ENCODE results near the gene ALX4.

DNA sequence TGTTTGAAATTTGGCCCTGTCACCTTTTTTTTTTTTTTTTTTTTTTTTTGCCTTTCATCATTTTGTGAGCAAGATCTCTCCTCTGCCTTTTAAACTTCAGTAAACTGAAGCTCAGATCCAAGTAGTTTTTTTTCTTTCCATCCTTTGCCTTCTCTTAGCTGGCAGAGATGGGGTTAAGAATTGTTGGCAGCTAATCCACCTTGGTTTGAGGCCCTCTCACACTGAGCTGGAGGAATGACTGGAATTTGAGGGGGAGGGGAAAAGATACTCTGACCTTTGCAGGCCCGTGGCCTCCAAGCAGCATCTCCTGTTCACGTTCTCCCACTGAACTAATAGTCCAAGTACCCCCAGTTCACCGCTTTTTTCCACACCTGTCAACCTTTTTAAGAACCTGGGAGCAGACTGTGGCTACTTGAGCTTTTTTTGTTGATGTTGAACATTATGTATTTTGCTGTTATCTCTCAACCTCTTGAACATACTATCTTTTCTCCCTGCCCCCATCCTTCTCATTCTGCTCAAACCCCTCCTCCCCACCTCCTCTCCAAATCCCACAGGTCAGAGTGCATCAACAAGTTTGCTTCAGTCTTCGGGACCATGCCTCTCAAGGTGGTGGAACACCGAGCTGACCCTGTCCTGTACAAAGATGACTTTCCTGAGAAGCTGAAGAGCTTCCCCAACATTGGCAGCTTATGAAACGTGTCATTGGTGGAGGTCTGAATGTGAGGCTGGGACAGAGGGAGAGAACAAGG, 66.2 kb downstream of the ALX4 start:
- TF ChIP-seq POLR2A (IDR thresholded peaks at IDR 0.05; ENCODE audit: low read depth, low read length): no peak
- no peak for TF ChIP-seq SPI1 (IDR thresholded peaks at IDR 0.05; ENCODE audit: low read depth, low read length)
- TF ChIP-seq POLR2AphosphoS5 (IDR thresholded peaks at IDR 0.05; ENCODE audit: low read depth, low read length): no peak
- TF ChIP-seq PAX5 (IDR thresholded peaks at IDR 0.05; ENCODE audit: insufficient read depth, low read length, severe bottlenecking): no peak
- TF ChIP-seq TAF1 (IDR thresholded peaks at IDR 0.05; ENCODE audit: low read depth, low read length): no peak
- TF ChIP-seq POU2F2 (IDR thresholded peaks at IDR 0.05; ENCODE audit: low read depth, low read length): no peak

Measured in GM12891 (cell line).